ENCODE results near the gene SGK2.
A peak's percentile ranks its signal among the peaks of the same experiment; 100 is the strongest.

Gene SGK2

DNA sequence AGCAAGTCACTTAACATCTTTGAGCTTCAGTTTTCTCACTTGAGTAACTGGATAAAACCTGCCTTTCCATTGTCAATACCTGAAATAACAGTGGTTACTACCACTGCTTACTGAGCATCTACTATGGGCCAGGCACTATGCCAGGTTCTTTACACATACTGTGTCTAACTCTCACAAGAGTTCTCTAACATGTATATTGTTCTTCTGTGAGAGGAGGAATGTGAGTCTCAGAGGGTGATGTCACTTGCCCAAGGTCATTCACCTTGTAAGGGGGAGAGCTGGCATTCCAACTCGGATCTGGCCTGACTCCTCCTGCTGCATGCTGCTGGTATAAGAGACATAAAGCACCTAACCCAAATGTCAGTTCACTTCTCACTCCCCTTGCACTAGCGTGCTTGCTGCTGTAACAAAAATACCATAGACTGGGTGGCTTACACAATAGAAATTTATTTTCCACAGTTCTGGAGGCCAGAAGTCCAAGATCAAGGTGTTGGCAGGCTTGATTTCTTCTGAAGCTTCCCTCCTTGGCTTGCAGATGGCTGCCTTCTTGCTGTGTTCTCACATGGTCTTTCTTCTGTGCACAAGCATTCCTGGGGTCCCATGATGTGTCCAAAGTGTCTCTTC is 21.9 kb upstream of the SGK2 start:
- no peak for DNase-seq

DNA sequence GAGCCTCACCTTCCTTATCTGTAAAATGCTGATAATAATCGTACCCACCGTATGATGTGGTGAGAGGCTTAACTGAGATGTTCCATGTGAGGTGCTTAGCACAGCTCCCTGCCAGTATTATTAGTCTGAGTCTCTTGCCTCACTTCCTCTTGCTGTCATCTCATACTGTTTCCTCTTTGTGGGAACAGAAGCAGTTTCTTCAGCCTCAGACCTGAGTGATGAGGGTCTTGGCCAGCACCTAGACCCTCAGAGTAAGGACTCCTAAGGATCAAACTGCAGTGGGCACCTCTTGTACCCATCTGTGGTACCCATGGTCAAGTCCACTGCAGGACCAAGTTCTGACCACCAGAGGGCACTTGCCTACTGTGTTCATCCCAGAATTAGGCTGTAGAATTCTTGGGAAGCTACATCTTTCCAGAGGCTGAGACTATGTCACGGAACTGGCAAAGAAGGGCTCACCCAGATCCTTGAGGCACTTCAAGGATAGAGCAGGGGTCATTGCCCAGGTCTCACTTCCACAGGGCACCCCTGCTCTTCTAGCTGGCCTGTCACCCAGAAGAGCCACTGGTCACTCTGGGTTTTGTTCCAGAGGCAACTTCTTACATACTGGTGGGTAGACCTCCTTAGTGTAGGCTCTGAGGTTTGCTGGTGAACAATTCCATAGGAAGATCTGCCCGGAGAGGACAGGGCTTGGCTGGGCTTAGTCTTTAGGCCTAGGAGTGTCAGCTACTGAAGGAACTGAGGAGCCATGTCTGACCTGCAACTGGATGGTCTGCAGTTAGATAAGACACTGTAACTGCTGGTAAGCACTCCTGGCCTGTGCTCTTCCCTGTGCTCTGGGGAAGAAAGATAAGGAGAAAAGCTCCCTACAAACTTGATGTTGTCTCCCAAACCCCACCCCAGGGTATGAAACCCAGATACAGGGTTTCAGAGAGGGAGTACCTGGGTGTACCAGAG is 20.6 kb upstream of the SGK2 start:
- DNase-seq = peak; percentile 42

DNA sequence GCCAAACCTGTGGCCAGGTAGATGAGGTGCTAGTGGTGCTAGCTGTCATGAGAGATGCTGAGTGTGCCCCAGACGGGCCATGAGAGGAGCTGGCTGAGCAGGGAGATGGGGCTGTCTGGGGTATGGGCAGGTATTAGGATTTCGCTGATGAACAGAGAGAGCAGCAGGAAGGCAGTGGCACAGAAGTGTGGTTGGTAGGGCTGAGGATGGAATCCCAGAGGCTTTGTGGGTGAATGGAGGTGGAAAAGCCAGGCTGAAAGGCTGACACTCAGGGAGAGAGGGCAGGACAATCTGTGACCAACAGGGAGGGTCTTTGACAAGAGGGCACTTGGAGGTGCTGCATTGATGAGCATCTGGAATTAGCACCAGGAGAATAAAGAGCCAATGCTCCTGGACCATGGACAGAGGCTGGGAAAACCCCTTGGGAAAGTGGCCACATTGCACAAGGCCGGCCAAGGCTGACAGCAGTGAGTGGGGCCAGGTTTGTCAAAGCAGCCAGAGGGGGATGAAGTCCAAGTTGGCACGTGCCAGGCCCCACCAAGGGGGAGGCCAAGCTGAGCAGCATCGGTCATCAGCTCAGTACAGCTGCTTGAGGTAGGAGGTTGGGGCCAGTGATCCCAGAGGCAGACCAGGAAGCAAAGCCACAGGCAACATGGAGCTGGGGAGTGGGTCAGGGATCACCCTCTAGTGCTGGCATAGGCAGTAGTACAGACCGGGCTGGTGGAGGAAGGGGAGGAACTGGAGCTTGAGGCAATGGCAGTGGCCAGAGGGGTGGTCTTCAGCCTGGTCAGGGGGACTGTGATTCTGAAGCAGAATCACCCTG is 19.7 kb upstream of the SGK2 start:
- no peak for DNase-seq

DNA sequence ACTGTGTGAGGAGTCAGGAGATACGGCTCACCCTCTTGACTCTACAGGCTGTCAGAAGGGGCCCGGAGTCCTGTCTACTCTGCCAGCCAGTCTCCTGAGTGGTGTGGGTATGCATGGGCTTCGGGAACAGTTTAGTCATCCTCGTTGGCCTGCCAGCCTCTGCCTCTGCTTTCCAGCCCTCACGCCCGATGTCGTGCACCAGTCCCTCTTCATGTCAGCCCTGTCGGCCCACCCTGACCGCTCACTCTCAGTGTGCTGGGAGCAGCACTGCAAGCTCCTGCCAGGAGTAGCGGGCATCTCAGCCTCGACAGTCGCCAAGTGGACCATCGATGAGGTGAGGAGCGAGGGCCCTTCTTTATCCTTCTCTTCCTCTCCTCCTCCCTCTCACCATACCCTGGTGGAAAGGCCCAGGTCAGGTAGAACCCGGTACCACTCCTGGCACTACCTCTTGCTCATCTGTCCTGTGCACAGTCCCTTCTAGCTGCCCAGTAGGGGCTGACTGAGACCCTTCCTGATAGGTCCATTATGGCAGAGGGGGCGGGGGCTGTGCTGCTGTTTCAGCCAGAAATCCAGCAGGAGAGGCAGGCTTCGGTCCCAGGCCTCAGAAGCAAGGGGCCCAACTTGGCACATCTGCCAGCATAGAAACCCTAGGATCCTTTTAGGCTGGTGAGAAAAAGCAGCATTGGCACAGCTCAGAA is 18.7 kb upstream of the SGK2 start:
- DNase-seq = no peak

DNA sequence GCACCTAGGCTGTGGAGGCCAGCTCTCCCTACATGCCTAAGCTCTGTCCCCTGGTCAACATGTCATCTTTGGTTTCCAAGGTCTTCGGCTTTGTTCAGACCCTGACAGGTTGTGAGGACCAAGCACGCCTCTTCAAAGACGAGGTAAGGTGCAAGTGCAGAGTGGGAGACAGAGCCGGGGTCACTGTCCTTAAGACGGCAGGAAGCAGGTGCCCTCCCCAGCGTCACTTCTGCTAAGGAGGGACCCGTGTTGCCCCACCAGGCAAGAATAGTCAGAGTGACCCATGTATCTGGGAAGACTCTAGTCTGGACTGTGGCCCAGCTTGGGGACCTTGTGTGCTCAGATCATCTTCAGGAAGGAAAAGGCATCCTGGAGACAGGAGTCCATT is 18.2 kb upstream of the SGK2 start:
- DNase-seq = no peak

DNA sequence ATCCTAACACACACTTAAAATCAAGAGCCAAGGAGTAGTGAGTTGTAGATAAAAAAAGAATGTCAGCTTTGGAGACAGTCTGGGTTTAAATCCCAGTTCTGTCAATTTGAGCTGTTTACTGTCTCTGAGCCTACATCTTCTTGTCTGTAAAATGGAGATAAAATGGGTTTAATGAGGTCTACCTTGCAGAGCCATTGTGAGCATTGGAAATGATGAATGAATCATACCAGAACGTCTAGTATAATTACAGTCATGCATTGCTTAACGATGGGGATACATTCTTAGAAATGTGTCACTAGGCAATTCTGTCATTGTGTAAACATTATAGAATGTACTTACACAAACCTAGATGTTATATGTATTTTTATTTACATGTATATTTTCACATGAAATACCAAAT is 17.6 kb upstream of the SGK2 start:
- DNase-seq = no peak

DNA sequence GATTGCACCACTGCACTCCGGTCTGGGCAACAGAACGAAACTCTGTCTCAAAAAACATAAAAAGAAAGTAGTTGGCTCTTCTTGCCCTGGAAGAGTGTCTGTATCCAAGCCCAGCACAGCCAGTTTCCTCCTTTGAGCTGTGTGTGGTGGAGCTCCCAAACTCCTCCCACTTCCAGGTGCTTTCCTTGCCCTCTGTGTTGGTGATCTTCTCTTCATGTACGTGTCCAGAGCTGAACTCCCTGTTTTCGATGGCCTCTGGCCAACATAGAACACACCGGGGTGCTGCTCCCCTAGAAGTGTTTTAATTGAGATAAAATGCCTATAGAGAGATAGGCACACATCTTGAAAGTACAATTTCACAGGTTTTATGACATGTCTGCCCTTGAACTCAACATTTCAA is 16.7 kb upstream of the SGK2 start:
- DNase-seq = no peak

DNA sequence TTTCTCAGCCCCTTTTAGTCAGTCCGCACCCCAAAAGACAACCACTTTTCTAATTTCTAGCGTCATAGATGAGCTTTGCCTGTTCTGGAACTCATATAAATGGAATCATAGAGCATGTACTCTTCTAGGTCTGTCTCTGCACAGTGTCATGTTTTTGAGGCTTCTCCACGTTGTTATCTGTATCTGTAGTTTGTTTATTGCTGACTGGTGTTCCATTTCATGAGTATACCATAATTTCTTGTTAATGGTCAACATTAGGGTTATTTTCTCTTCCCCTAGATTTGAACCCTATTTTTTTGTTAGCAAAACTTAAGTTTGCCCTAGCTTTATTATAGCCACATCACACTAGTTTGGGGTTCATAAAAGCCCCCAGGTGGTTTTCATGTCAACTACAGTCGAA is 16.2 kb upstream of the SGK2 start:
- no peak for DNase-seq

DNA sequence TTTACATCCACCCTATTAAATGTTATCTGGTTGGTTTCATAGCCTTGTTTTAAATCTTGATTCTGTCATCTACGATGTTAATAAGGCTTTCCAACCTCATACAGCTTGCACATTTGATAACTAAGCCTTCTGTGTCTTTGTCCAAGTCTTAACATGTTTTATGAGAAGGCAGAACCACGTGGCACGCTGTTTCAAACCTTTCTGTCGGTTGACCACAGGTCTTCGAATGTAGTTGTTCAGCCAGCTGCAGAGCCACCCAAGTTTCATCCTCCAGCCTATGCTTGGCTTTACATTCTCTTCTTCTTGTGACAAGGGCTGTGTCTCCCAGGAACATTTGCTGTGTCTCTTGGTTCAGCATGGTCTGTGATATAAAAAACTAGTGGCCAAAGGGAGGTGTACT is 15.7 kb upstream of the SGK2 start:
- DNase-seq = no peak

DNA sequence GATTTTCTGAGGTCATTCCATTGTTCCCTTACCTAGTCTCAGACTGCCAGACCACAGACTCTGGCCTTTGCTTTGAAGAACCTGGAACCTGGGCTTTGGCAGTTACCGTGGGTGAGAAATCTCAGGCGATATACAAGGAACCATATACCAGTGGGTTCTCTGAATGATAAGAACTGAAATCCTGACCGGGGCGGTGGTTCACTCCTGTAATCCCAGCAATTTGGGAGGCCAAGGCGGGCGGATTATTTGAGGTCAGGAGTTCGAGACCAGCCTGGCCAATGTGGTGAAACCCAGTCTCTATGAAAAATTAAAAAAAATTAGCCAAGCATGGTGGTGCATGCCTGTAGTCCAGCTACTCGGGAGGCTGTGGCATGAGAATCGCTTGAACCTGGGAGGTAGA is 14.3 kb upstream of the SGK2 start:
- DNase-seq = no peak

DNA sequence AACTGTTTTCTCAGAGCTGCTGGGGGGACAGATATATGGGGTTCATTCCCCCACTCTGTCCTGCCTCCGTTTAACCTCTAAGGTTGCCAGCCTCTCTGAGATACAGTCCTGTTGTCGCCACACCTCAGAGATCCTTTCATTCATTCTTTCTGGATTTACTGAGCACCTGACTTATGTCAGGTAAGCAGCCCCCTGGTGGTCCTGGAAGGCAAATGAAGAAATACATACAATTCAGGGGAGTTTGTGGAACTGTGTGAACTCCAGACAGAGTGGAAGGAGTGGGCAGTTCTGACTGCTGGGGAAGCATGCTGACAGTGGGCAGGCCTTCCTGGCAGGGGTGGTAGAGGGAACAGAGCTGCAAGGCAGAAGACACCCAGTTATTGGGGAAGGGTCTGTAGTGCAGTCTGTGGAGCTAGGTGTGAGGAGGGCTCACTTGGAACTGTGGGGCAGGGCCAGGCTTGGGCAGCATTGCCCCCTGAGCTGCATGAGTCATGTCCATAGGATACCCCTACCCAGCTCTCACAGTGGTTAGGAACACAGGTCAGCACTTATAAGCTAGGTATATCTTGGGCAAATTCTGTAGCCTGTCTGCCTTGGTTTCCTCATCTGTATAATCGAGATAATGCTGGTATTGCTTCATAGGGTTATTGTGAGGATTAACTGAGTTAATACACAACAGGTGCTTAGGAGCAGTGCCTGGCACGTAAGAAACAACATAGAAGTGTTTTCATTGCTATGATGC is 12.8 kb upstream of the SGK2 start:
- DNase-seq = no peak

DNA sequence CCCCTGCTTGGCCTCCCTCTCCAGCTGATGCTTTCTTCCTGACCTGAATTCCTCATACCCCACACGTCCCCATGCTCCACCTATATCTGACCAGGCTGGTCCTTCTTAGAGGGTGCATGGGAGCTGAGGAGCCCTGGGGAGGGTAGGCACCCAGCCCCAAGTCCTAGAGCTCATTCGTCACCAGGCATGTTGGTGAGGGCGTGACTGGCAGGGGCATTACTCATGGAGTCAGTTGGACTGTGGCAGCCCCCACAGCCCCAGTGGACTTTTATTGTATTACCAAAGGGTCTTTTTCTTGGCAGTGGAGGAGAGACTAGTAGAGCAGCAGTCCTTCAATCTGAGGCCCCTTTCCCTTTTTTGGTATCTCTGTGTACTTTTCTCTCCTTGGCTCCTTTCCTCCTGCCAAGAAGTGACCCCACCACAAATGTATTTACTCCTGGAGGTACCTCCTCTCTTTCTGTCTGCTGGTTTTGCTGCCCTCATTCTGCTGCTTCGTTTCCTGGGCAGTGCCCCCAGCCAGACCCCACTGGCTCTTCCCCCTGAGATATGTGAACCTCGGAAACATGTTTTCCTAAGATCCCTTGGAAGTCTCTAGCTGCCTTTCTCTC is 10.4 kb upstream of the SGK2 start:
- DNase-seq = no peak

DNA sequence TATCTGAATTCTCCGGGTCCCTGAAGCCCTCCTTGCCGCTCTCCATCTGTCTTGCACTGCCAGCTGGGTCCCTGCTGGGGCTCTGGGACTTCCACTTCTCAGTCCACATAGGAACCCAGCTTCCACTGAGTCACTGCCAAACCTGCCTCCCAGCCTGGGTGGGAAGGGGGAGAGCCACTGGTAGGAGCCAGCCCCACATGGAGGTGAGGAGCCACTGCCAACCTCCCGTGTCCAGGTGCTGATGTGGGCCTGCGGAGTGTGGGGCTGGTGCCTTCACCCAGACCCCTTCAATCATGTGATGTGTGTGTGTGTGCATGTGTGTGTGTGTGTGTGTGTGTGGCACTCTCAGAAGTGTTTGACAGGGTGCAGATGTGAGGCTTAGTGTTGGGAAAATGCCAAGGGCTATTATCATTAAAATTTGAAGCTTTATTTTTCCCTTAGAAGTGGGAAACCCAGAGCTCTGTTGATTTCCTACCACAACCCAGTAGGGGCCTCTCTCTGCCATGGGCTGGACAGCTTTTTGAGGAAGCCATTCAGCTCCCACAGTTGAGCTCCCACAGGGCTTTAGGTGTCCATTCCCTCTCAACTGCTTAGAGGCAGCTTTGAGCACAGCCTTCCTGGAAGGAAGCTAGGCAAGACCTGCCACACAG is 9.3 kb upstream of the SGK2 start:
- no peak for DNase-seq

DNA sequence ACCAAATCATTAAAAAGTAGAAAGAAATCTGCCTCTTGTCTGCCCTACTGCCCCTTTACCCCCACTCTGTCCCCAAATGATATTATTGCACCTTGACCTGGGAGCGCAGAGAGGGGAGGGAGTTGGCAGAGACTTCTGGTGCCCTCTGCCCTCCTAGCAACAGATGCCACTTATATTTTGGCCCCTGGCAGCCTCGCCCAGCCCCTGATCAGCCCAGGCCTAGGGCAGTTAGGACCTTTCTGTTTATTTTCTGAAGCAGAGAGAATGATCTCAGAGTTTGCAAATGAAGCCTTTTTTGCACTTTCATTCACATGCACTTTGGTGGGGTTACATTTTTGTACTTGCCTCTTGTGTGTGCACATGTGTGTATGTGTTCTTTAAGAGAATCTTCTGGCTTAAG is 8.4 kb upstream of the SGK2 start:
- no peak for DNase-seq

DNA sequence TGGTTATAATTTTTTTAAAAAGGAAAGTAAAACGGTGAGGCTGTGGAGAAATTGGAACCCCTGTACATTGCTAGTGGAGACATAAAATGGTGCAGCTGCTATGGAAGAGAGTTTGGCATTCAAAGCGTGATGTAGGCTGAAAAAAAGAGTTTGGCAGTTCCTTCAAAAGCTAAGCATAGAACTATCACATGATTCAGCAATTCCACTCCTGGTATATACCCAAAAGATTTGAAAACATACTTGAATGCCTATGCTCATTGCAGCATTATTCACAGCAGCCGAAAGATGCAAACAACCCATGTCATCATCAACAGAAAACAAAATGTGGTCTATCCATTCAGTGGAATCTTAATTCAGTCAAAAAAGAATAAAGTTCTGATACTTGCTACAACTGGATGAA is 4.5 kb upstream of the SGK2 start:
- DNase-seq = no peak

DNA sequence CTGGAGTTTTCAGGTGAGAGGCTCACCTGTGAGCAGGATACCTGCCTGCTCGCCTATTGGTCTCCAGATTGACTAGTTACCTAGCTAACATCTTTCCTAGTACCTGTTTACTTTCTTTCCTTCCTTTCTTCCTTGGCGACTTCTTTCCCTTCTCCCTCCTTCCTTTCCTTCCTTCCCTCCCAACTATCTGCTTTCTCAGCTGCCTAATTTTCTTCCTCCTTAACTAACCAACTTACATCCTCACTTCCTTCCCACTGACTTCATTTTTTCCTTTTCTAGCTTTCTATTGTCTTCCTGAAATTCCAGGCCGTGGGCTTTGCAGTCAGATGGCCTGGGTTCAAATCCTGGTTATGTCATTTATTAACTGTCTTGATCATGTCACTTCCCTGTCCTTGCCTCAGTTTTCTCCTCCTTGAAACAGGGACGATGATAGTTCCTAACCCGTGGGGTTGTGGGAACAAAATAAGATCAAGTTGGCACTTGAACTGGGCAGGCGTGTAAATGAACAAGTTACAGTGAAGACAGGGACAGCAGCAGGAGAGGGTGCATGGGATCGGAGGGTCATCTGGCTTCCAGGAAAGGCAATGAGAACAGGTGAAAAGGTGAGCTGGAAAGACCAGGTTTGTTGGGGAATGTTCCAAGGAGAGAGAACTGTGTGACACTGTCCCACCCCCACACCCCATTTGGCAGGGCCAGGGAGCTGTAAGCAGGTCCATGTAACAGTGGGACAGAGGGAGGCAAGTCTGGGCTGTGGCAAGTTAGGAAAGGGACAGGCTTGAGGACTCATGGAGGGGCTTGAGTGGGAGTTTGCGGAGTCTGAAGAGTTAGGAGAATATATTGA is 540 bp downstream of the SGK2 start:
- no peak for DNase-seq

DNA sequence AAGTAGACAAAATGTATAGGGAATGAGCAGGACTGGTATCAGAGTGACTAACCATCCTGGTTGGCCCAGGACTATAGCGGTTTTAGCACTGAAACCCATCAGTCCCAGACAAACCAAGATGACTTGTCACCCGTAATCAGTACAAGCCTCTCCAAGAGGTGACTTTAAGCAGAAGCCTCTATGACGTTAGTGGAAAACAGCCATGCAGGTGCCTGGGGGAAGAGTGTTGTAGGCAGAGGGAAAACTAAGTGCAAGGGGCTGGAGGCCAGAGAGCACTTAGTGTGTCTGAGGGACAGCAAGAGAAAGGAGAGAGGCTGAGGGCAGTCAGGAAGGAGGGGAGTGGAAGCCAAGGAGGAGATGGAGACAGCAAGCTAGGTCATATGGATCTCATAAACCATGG is 2.1 kb downstream of the SGK2 start:
- DNase-seq = no peak

DNA sequence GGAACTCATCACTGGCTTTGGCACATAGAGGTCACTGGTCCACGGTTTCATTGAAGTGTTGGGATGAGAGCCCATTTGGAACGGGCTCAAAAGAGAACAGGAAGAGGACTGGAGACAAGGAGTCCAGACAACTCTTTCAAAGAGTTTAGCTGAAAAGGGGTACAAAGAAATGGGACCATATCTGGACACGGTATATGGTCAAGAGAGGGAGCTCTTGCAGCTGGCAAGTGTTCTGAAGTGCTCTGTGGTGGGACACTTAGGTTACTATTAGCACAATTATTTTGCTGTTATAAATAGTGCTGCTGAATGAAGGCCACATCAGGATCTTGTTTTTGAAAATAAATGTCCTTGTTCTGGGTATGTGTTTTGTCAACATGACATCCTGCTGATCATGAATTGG is 4.6 kb downstream of the SGK2 start:
- no peak for DNase-seq

DNA sequence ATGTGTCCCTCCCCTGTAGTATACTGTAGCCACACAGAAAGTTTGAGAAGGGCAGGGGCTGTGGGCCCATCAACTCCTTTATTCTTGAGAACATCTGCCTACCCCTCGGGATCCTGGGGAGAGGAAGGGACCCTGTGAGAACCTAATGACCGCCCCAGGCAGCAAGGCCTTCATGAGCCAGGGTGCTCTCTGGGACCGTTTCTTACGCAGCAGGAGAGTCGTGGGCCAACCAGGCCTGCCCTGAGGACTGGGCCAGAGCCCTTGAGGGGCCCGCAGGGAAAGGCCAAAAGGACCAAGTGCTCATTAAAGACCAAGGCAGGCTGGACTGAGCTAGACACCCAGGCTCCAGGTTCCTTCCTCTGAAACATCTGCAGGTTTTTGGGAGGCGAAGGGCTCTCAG is 5.2 kb downstream of the SGK2 start:
- no peak for DNase-seq

DNA sequence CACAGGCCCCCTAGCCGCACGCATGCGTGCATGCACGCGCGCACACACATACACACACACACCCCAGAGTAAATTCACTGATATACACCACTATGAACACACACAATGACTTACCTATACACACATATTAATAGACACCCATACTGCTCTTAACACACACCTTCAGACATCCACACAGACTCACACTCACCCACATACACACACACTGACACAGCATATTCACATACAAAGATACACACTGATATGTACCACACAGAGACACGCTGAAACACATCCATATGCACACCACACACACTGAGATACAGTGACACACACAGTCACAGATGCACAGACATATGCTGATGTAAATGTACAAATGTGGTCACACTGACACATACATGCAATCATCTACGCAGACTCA is 5.6 kb downstream of the SGK2 start:
- DNase-seq = no peak

Measured in NCI-H2171 treated with DMSO at 0.1 percent for 48 hours (cell line).